Activated T-cell treated with anti-CD3 and anti-CD28 coated beads, Interleukin-2, amount 50 U/mL, for 4 hours (primary cell): ENCODE results near the gene CKS1B. TPM values are rescaled to one million over a fixed set of nuclear protein-coding genes. Genes with fewer than 3 reads are reported as not detected.
A peak's percentile ranks its signal among the peaks of the same experiment; 100 is the strongest.
"Not testable (repeated sequence)": the region's sequence is repeated elsewhere in the genome, so short reads cannot be mapped to it uniquely, and the experiment has no call there.

Source experiments
- ATAC-seq, 2 donors: fragments of 200-7000 bp; cut with Tn5 transposase; one replicate each; pipeline ENCODE4 v1.10.0; 2021
- DNase-seq: peaks from one replicate; pipeline ENCODE4 v3.0.0-alpha.2; 2020
- H3K27me3 Mint-ChIP-seq: one replicate; pipeline ENCODE4 v1.8.0; 2021; ENCODE audit warnings: low read depth, mixed read lengths
- H3K36me3 Mint-ChIP-seq: one replicate; pipeline ENCODE4 v1.8.0; 2022; ENCODE audit warnings: mixed read lengths; ENCODE audit not compliant: insufficient read depth
- H3K4me1 Mint-ChIP-seq: one replicate; pipeline ENCODE4 v1.8.0; 2021; ENCODE audit warnings: low read depth, mixed read lengths
- H3K4me3 Mint-ChIP-seq: one replicate; pipeline ENCODE4 v1.8.0; 2021; ENCODE audit warnings: mild to moderate bottlenecking, moderate library complexity, mixed read lengths
- H3K9me3 Mint-ChIP-seq: one replicate; pipeline ENCODE4 v1.8.0; 2021; ENCODE audit warnings: mixed read lengths
- total RNA-seq, 3 donors: library from RNA; stranded (reverse); gene quantifications; one replicate each; pipeline ENCODE4 v1.2.1, GENCODE V29; 2021

CKS1B gene
- total RNA-seq, 3 donors from 2014 or later, result 61.5 to 78.5 (median 76.7) TPM

- not testable (repeated sequence) for H3K9me3 Mint-ChIP-seq, DNase-seq, H3K36me3 Mint-ChIP-seq, H3K4me3 Mint-ChIP-seq, ATAC-seq, H3K27me3 Mint-ChIP-seq
- peaks cover 27% of the 10 kb centered on the region for H3K4me1 Mint-ChIP-seq
Observed at GRCh38 chr1:154995301-154995983, 21.0 kb downstream of the CKS1B start.

- Mint-ChIP-seq H3K36me3 (peaks cover 2% of the 10 kb centered on the region), H3K9me3 (no peaks in the 10 kb centered on the region), H3K27me3 (no peaks in the 10 kb centered on the region), H3K4me3 (no peak overlapping the region), H3K4me1 (peaks cover 27% of the 10 kb centered on the region)
- ATAC-seq (no peak), DNase-seq (no peak)
Observed at GRCh38 chr1:154996966-154997701, 22.7 kb downstream of the CKS1B start.

GRCh38 chr1:154998201-154998780, 23.8 kb downstream of the CKS1B start:
- peaks cover 27% of the 10 kb centered on the region for H3K4me1 Mint-ChIP-seq
- ATAC-seq (no peak), DNase-seq (no peak)
- no peaks in the 10 kb centered on the region for H3K27me3 Mint-ChIP-seq
- H3K4me3 Mint-ChIP-seq, result no peak overlapping the region
- H3K9me3 Mint-ChIP-seq, result no peaks in the 10 kb centered on the region
- no peaks in the 10 kb centered on the region for H3K36me3 Mint-ChIP-seq

- Mint-ChIP-seq H3K27me3 (no peaks in the 10 kb centered on the region), H3K4me1 (peaks cover 31% of the 10 kb centered on the region), H3K9me3 (no peaks in the 10 kb centered on the region), H3K36me3 (no peaks in the 10 kb centered on the region), H3K4me3 (peak overlapping the region; percentile 76)
- DNase-seq (peak; percentile 69), ATAC-seq (peak; percentile 4 to 9)
Observed at GRCh38 chr1:154998818-154999570, 24.5 kb downstream of the CKS1B start.

- DNase-seq (peak; percentile 51), ATAC-seq (no peak)
- Mint-ChIP-seq H3K27me3 (no peaks in the 10 kb centered on the region), H3K36me3 (no peaks in the 10 kb centered on the region), H3K9me3 (no peaks in the 10 kb centered on the region), H3K4me1 (peaks cover 39% of the 10 kb centered on the region), H3K4me3 (peak overlapping the region; percentile 80)
Observed at GRCh38 chr1:154999571-155000410, 25.3 kb downstream of the CKS1B start.

- ATAC-seq (no peak), DNase-seq (no peak)
- H3K36me3 Mint-ChIP-seq, result no peaks in the 10 kb centered on the region
- no peaks in the 10 kb centered on the region for H3K27me3 Mint-ChIP-seq
- H3K4me1 Mint-ChIP-seq, result peaks cover 43% of the 10 kb centered on the region
- H3K9me3 Mint-ChIP-seq, result no peaks in the 10 kb centered on the region
- H3K4me3 Mint-ChIP-seq, result peak overlapping the region; percentile 81
Observed at GRCh38 chr1:155000411-155000725, 25.9 kb downstream of the CKS1B start.

GRCh38 chr1:155000726-155001424, 26.4 kb downstream of the CKS1B start:
- H3K36me3 Mint-ChIP-seq, result no peaks in the 10 kb centered on the region
- ATAC-seq (peak; percentile 54 to 56), DNase-seq (peak; percentile 64)
- peak overlapping the region; percentile 88 for H3K4me3 Mint-ChIP-seq
- H3K9me3 Mint-ChIP-seq, result no peaks in the 10 kb centered on the region
- peaks cover 46% of the 10 kb centered on the region for H3K4me1 Mint-ChIP-seq
- no peaks in the 10 kb centered on the region for H3K27me3 Mint-ChIP-seq

- Mint-ChIP-seq H3K9me3 (no peaks in the 10 kb centered on the region), H3K4me1 (peaks cover 50% of the 10 kb centered on the region), H3K36me3 (no peaks in the 10 kb centered on the region), H3K4me3 (peak overlapping the region; percentile 88), H3K27me3 (no peaks in the 10 kb centered on the region)
- ATAC-seq (no peak), DNase-seq (no peak)
Observed at GRCh38 chr1:155001425-155001674, 26.9 kb downstream of the CKS1B start.

GRCh38 chr1:155001675-155002463, 27.4 kb downstream of the CKS1B start:
- ATAC-seq, result peak; percentile 76 to 79
- peak; percentile 95 for DNase-seq
- Mint-ChIP-seq H3K9me3 (no peaks in the 10 kb centered on the region), H3K4me1 (peaks cover 55% of the 10 kb centered on the region), H3K4me3 (peak overlapping the region; percentile 88), H3K27me3 (no peaks in the 10 kb centered on the region), H3K36me3 (peaks cover 1% of the 10 kb centered on the region)

GRCh38 chr1:155002464-155003226, 28.2 kb downstream of the CKS1B start, which contains the start of gene ZBTB7B:
ZBTB7B (plus strand) TSS chr1:155002802; CDS start chr1:155014661, 11,859 bp downstream.
- DNase-seq (no peak), ATAC-seq (no peak)
- Mint-ChIP-seq H3K9me3 (no peaks in the 10 kb centered on the region), H3K4me1 (peaks cover 52% of the 10 kb centered on the region), H3K36me3 (peaks cover 1% of the 10 kb centered on the region), H3K4me3 (peak within 1 kb of the TSS; percentile 91), H3K27me3 (no peaks in the 10 kb centered on the region)

GRCh38 chr1:155003227-155003765, 28.8 kb downstream of the CKS1B start:
- Mint-ChIP-seq H3K4me1 (peaks cover 49% of the 10 kb centered on the region), H3K4me3 (peak overlapping the region; percentile 91), H3K36me3 (peaks cover 1% of the 10 kb centered on the region), H3K27me3 (no peaks in the 10 kb centered on the region), H3K9me3 (no peaks in the 10 kb centered on the region)
- ATAC-seq (no peak), DNase-seq (no peak)

GRCh38 chr1:155003766-155004351, 29.4 kb downstream of the CKS1B start:
- ATAC-seq (no peak), DNase-seq (no peak)
- peak overlapping the region; percentile 91 for H3K4me3 Mint-ChIP-seq
- no peaks in the 10 kb centered on the region for H3K27me3 Mint-ChIP-seq
- no peaks in the 10 kb centered on the region for H3K9me3 Mint-ChIP-seq
- H3K4me1 Mint-ChIP-seq, result peaks cover 51% of the 10 kb centered on the region
- peaks cover 1% of the 10 kb centered on the region for H3K36me3 Mint-ChIP-seq
